Activated CD8-positive, alpha-beta memory T cell treated with anti-CD3 and anti-CD28 coated beads, Interleukin-2, amount 10 ng/mL, durations not matched to agents 7 days and 5 days (primary cell): ENCODE data around the gene CHMP4B. TPM values are rescaled to one million over a fixed set of nuclear protein-coding genes. Genes with fewer than 3 reads are reported as not detected.
A peak's percentile ranks its signal among the peaks of the same experiment; 100 is the strongest.

ENCODE experiments used
- ATAC-seq: fragments of 150-1000 bp; cut with Tn5 transposase; one replicate; pipeline ENCODE4 v1.10.0; 2021; ENCODE audit warnings: moderate library complexity
- CTCF ChIA-PET: fragments of 350-600 bp; sonication (Branson Sonifier 250); formaldehyde crosslinking; loops from one replicate; lab custom pipeline; 2021; ENCODE audit warnings: antibody characterized with exemption; lab: Charles Lee
- DNase-seq: peaks from one replicate; pipeline ENCODE4 v3.0.0-alpha.2; 2020
- H3K27ac Mint-ChIP-seq: one replicate; pipeline ENCODE4 v1.8.0; 2021; ENCODE audit warnings: mild to moderate bottlenecking, mixed read lengths
- H3K27me3 Mint-ChIP-seq: one replicate; pipeline ENCODE4 v1.8.0; 2021; ENCODE audit warnings: mixed read lengths
- H3K36me3 Mint-ChIP-seq: one replicate; pipeline ENCODE4 v1.8.0; 2021; ENCODE audit warnings: mild to moderate bottlenecking, mixed read lengths
- H3K4me1 Mint-ChIP-seq: one replicate; pipeline ENCODE4 v1.8.0; 2021; ENCODE audit warnings: mixed read lengths
- H3K4me3 Mint-ChIP-seq: one replicate; pipeline ENCODE4 v1.8.0; 2021; ENCODE audit warnings: mild to moderate bottlenecking, moderate library complexity, mixed read lengths
- H3K9me3 Mint-ChIP-seq: one replicate; pipeline ENCODE4 v1.8.0; 2022; ENCODE audit warnings: low read depth, mixed read lengths
- total RNA-seq, 2 experiments: library from RNA; stranded (reverse); gene quantifications; one replicate each; pipeline ENCODE4 v1.2.3, GENCODE V29; 2021

Gene CHMP4B
- total RNA-seq, 2 experiments from 2014 or later = 79.4 to 81.9 TPM

DNA sequence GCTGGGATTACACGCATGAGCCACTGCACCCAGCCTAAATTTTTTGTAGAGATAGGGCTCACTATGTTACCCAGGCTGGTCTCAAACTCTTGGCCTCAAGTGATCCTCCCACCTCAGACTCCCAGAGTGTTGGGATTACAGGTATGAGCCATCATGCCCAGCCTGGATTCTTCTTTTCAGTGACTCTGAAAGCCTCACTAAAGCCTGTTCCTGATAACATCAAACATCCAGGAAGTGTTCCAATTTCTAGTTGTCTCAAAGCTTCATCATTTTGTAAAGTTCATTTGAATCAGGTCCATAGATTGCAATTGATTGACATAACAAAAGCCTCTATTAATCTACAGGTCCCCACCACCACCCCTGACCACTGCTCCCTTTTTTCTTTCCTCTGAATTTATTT lies 29.2 kb upstream of the CHMP4B start:
- no peak overlapping the region for H3K27ac Mint-ChIP-seq

GRCh38 chr20:33783256-33783655 lies 27.9 kb upstream of the CHMP4B start:
- H3K4me1 Mint-ChIP-seq = peaks cover 49% of the 10 kb centered on the region
- H3K27ac Mint-ChIP-seq = no peak overlapping the region
- no peaks in the 10 kb centered on the region for H3K9me3 Mint-ChIP-seq
- DNase-seq = no peak
- no peak for ATAC-seq
- H3K4me3 Mint-ChIP-seq = no peak overlapping the region
- H3K36me3 Mint-ChIP-seq = peaks cover 8% of the 10 kb centered on the region
- CTCF ChIA-PET = interaction anchor here (1.9 kb wide), 1 partner anchor 9 kb away, joined by 7 read pairs; no protein-coding TSS in a partner anchor
- no peaks in the 10 kb centered on the region for H3K27me3 Mint-ChIP-seq

More for the DNA sequence above, 29.2 kb upstream of the CHMP4B start:
- no peaks in the 10 kb centered on the region for H3K27me3 Mint-ChIP-seq
- H3K4me1 Mint-ChIP-seq = peaks cover 42% of the 10 kb centered on the region
- no peak overlapping the region for H3K4me3 Mint-ChIP-seq
- CTCF ChIA-PET = interaction anchor here (1.9 kb wide), 1 partner anchor 10 kb away, joined by 7 read pairs; no protein-coding TSS in a partner anchor
- H3K9me3 Mint-ChIP-seq = no peaks in the 10 kb centered on the region
- DNase-seq (no peak), ATAC-seq (no peak)
- H3K36me3 Mint-ChIP-seq = peaks cover 8% of the 10 kb centered on the region

- Mint-ChIP-seq H3K36me3 (peaks cover 4% of the 10 kb centered on the region), H3K4me1 (peaks cover 45% of the 10 kb centered on the region), H3K4me3 (no peak overlapping the region), H3K9me3 (no peaks in the 10 kb centered on the region), H3K27ac (no peak overlapping the region), H3K27me3 (no peaks in the 10 kb centered on the region)
- DNase-seq (no peak), ATAC-seq (no peak)
- CTCF ChIA-PET = interaction anchor here (1.9 kb wide), 1 partner anchor 8 kb away, joined by 7 read pairs; no protein-coding TSS in a partner anchor
These were observed 27.3 kb upstream of the CHMP4B start for GRCh38 chr20:33783818-33784217.

DNA sequence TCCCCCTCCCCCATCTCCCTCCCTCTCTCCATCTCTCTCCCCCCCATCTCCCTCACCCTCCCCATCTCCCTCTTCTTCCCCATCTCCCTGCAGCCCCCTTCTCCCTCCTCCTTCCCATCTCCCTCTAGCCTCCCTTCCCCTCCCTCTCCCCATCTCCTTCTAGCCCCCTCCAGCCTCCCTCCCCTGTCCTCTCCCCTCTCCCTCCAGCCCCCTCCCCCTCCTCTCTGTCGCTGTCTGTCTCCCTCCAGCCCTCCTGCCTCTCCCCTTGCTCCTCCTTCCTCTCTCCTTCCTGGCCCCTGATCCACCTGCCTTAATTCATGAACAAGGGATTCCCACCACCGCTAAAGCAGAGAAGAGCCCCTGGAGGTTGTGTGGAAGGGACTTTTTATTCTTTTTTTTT lies 26.9 kb upstream of the CHMP4B start:
- Mint-ChIP-seq H3K36me3 (peaks cover 4% of the 10 kb centered on the region), H3K9me3 (no peaks in the 10 kb centered on the region), H3K27me3 (no peaks in the 10 kb centered on the region), H3K4me3 (no peak overlapping the region), H3K27ac (no peak overlapping the region), H3K4me1 (peaks cover 41% of the 10 kb centered on the region)
- CTCF ChIA-PET = no interaction called here
- DNase-seq (no peak), ATAC-seq (no peak)

GRCh38 chr20:33785503-33785902 lies 25.6 kb upstream of the CHMP4B start:
- H3K9me3 Mint-ChIP-seq = no peaks in the 10 kb centered on the region
- H3K27me3 Mint-ChIP-seq = no peaks in the 10 kb centered on the region
- peak overlapping the region; percentile 80 for H3K27ac Mint-ChIP-seq
- DNase-seq (no peak), ATAC-seq (peak; percentile 53)
- H3K4me3 Mint-ChIP-seq = no peak overlapping the region
- peaks cover 1% of the 10 kb centered on the region for H3K36me3 Mint-ChIP-seq
- CTCF ChIA-PET = no interaction called here
- H3K4me1 Mint-ChIP-seq = peaks cover 34% of the 10 kb centered on the region

- H3K9me3 Mint-ChIP-seq = no peaks in the 10 kb centered on the region
- peaks cover 33% of the 10 kb centered on the region for H3K4me1 Mint-ChIP-seq
- DNase-seq (no peak), ATAC-seq (no peak)
- H3K4me3 Mint-ChIP-seq = no peak overlapping the region
- H3K27ac Mint-ChIP-seq = peak overlapping the region; percentile 63
- no peaks in the 10 kb centered on the region for H3K27me3 Mint-ChIP-seq
- H3K36me3 Mint-ChIP-seq = peaks cover 1% of the 10 kb centered on the region
- CTCF ChIA-PET = interaction anchor here (1.6 kb wide), 1 partner anchor 24 kb away, joined by 3 read pairs; no protein-coding TSS in a partner anchor
These were observed 23.8 kb upstream of the CHMP4B start for GRCh38 chr20:33787253-33787891.

DNA sequence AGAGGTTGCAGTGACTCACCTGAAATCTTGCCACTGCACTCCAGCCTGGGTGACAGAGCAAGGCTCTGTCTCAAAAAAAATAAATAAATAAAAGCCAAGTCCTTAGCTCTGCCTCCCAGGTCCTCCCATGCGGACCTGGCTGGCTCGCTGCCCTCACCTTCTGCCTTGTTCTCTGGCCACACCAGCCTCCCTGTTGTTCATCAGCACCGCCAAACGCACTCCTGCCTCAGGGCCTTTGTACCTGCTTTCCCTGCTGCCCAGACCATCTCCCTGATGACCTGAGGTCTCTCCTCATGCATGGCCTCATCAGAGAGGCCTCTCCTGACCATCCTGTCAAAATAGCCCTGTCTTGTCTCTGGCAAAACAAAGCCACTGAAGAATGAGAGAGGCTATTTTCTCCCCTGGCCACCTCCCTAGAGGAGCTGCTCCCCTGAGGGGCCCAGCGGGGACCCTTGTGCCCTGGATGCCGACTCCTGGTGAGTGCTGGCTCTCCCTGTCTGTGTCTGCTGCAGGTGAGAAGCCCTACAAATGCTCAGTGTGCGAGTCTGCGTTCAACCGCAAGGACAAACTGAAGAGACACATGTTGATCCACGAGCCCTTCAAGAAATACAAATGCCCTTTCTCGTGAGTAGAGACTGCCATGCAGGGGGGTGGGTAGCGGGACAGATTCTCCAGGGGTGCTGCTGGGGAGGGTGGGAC lies 22.6 kb upstream of the CHMP4B start:
- Mint-ChIP-seq H3K4me1 (peaks cover 38% of the 10 kb centered on the region), H3K27ac (peak overlapping the region; percentile 55), H3K36me3 (peaks cover 1% of the 10 kb centered on the region), H3K27me3 (no peaks in the 10 kb centered on the region), H3K9me3 (no peaks in the 10 kb centered on the region), H3K4me3 (no peak overlapping the region)
- DNase-seq (no peak), ATAC-seq (no peak)
- CTCF ChIA-PET = no interaction called here

GRCh38 chr20:33789109-33789857 lies 21.9 kb upstream of the CHMP4B start:
- CTCF ChIA-PET = interaction anchor here (0.5 to 1.0 kb wide), 2 partner anchors 72 to 143 kb away, joined by 3 to 4 read pairs; no protein-coding TSS in a partner anchor
- DNase-seq (no peak), ATAC-seq (no peak)
- Mint-ChIP-seq H3K36me3 (peaks cover 1% of the 10 kb centered on the region), H3K27ac (no peak overlapping the region), H3K4me1 (peaks cover 42% of the 10 kb centered on the region), H3K27me3 (no peaks in the 10 kb centered on the region), H3K9me3 (no peaks in the 10 kb centered on the region), H3K4me3 (no peak overlapping the region)

DNA sequence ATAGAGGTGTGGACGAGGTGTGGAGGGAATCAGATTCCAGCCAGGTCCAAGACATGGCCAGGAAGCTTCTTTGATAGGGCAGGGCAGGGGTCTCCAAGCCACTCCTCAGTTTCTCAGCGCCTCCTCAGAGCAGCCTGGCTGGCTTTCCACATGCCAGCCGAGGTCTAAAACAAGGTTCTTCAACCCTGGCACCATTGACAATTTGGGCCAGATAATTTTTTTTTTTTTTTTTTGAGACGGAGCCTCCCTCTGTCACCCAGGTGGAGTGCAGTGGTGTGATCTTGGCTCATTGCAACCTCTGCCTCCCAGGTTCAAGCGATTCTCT lies 21.3 kb upstream of the CHMP4B start:
- DNase-seq = no peak
- H3K36me3 Mint-ChIP-seq = peaks cover 1% of the 10 kb centered on the region
- CTCF ChIA-PET = interaction anchor here (0.5 to 1.0 kb wide), 2 partner anchors 71 to 143 kb away, joined by 3 to 4 read pairs; no protein-coding TSS in a partner anchor
- ATAC-seq = no peak
- no peaks in the 10 kb centered on the region for H3K9me3 Mint-ChIP-seq
- H3K4me3 Mint-ChIP-seq = no peak overlapping the region
- H3K27me3 Mint-ChIP-seq = no peaks in the 10 kb centered on the region
- H3K4me1 Mint-ChIP-seq = peaks cover 42% of the 10 kb centered on the region
- H3K27ac Mint-ChIP-seq = no peak overlapping the region

GRCh38 chr20:33790566-33790965 lies 20.6 kb upstream of the CHMP4B start:
- H3K4me1 Mint-ChIP-seq = peaks cover 38% of the 10 kb centered on the region
- CTCF ChIA-PET = interaction anchor here (1.4 kb wide), 1 partner anchor 56 kb away, joined by 3 read pairs; no protein-coding TSS in a partner anchor
- no peak overlapping the region for H3K27ac Mint-ChIP-seq
- H3K4me3 Mint-ChIP-seq = no peak overlapping the region
- no peaks in the 10 kb centered on the region for H3K9me3 Mint-ChIP-seq
- DNase-seq (no peak), ATAC-seq (no peak)
- H3K27me3 Mint-ChIP-seq = no peaks in the 10 kb centered on the region
- no peaks in the 10 kb centered on the region for H3K36me3 Mint-ChIP-seq

DNA sequence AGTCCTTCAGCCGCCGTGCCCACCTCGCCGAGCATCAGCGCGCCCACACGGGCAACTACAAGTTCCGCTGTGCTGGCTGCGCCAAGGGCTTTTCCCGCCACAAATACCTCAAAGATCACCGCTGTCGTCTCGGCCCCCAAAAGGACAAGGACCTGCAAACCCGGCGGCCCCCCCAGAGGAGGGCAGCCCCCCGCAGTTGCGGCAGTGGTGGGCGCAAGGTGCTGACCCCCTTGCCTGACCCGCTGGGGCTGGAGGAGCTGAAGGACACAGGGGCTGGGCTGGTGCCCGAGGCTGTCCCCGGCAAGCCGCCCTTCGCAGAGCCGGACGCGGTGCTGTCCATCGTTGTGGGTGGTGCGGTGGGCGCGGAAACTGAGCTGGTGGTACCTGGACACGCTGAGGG lies 20.1 kb upstream of the CHMP4B start:
- no peaks in the 10 kb centered on the region for H3K36me3 Mint-ChIP-seq
- CTCF ChIA-PET = interaction anchor here (1.4 kb wide), 1 partner anchor 56 kb away, joined by 3 read pairs; no protein-coding TSS in a partner anchor
- H3K4me3 Mint-ChIP-seq = no peak overlapping the region
- DNase-seq (no peak), ATAC-seq (no peak)
- no peaks in the 10 kb centered on the region for H3K9me3 Mint-ChIP-seq
- no peak overlapping the region for H3K27ac Mint-ChIP-seq
- H3K27me3 Mint-ChIP-seq = no peaks in the 10 kb centered on the region
- H3K4me1 Mint-ChIP-seq = peaks cover 34% of the 10 kb centered on the region

GRCh38 chr20:33791540-33791939 lies 19.6 kb upstream of the CHMP4B start:
- Mint-ChIP-seq H3K27ac (no peak overlapping the region), H3K9me3 (no peaks in the 10 kb centered on the region), H3K36me3 (no peaks in the 10 kb centered on the region), H3K4me1 (peaks cover 29% of the 10 kb centered on the region), H3K27me3 (no peaks in the 10 kb centered on the region), H3K4me3 (no peak overlapping the region)
- CTCF ChIA-PET = interaction anchor here (0.6 to 3.4 kb wide), 22 partner anchors 9 to 329 kb away, joined by 3 to 17 read pairs (median 5); partner anchors contain the start of gene ZNF341
- DNase-seq (no peak), ATAC-seq (peak; percentile 16)

GRCh38 chr20:33791959-33792597 lies 19.1 kb upstream of the CHMP4B start:
- peak overlapping the region; percentile 29 for H3K27ac Mint-ChIP-seq
- CTCF ChIA-PET = interaction anchor here (0.6 to 3.4 kb wide), 30 partner anchors 9 to 344 kb away, joined by 3 to 17 read pairs (median 4); partner anchors contain the start of gene ZNF341
- H3K9me3 Mint-ChIP-seq = no peaks in the 10 kb centered on the region
- ATAC-seq (peak; percentile 69), DNase-seq (peak; percentile 68)
- no peaks in the 10 kb centered on the region for H3K27me3 Mint-ChIP-seq
- H3K36me3 Mint-ChIP-seq = no peaks in the 10 kb centered on the region
- H3K4me1 Mint-ChIP-seq = peaks cover 25% of the 10 kb centered on the region
- H3K4me3 Mint-ChIP-seq = no peak overlapping the region
